Thoracic aorta (tissue), 2 donors: Measurements from ENCODE around the gene RBMS1. TPM values are rescaled to one million over a fixed set of nuclear protein-coding genes. Genes with fewer than 3 reads are reported as not detected.

ENCODE experiments used
- ATAC-seq: fragments of 150-250 bp; one replicate; pipeline ENCODE4 v1.8.0; 2017; ENCODE audit warnings: low read depth; ENCODE audit not compliant: insufficient number of reproducible peaks, low FRiP score
- DNase-seq: peaks from one replicate; pipeline ENCODE4 v3.0.0-alpha.2; 2020; ENCODE audit warnings: low spot score
- H3K27ac ChIP-seq, 2 donors: fragments of 200-600 bp; sonication (generic); 1 replicate in 1 of 2; 2 replicates in 1 of 2; pipeline ENCODE4 v1.5.1; 2016; ENCODE audit warnings: mild to moderate bottlenecking in 2 of 2, moderate library complexity in 2 of 2
- H3K27me3 ChIP-seq: fragments of 200-600 bp; sonication (generic); replicated peaks from 2 replicates; pipeline ENCODE4 v1.6.0; 2016; ENCODE audit warnings: mild to moderate bottlenecking; ENCODE audit not compliant: insufficient read depth
- H3K36me3 ChIP-seq: fragments of 200-600 bp; sonication (generic); one replicate; pipeline ENCODE4 v1.5.1; 2016
- H3K4me1 ChIP-seq, 2 donors: fragments of 200-600 bp; sonication (generic); 1 replicate in 1 of 2; 2 replicates in 1 of 2; pipeline versions ENCODE4 v1.5.1 to v1.6.0; 2016; ENCODE audit warnings: low read depth in 2 of 2, mild to moderate bottlenecking in 1 of 2; ENCODE audit not compliant: control insufficient read depth in 1 of 2
- H3K4me3 ChIP-seq: fragments of 200-600 bp; sonication (generic); 2 replicates; pipeline ENCODE4 v1.5.1; 2016; ENCODE audit warnings: mild to moderate bottlenecking
- H3K9me3 ChIP-seq: fragments of 200-600 bp; sonication (generic); 2 replicates; pipeline ENCODE4 v1.5.1; 2016
- total RNA-seq, 2 donors: library from RNA; depleted of rRNA; stranded (reverse); fragments of >200 nt; gene quantifications; one replicate each; pipeline versions ENCODE4 v1.1.0 to v1.2.3, GENCODE V29; 2016
- TF ChIP-seq, protein P1 (sequence below): fragments of 200-600 bp; sonication (generic); IDR thresholded peaks from one replicate; pipeline ENCODE4 v1.5.1; 2019; ENCODE audit warnings: antibody characterized with exemption

The RBMS1 gene
- total RNA-seq, 2 donors from 2014 or later, result 98.7 to 179 TPM

DNA sequence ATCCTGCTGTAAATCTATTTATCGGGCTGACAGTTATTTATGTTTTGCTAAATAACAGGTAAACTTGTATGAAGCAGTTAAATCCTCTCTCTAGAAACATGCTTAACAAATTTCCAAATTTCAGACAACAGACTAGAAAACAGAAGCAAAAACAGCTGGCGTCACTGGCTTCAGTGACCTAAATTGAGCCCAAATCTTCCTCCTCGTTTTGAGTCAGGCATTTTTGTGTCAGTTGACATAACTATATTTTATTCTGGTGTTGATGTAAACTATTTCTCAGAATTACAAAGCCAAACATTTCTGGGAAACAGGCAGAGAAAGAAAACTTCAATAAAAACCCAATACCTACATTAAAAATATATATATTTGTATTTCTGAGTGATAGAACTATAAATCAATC lies 21.7 kb downstream of the RBMS1 start:
- Histone ChIP-seq H3K4me3 (no peak overlapping the region), H3K4me1 (peaks cover 22 to 52% of the 10 kb centered on the region in 2 donors), H3K9me3 (no peaks in the 10 kb centered on the region), H3K27me3 (no peaks in the 10 kb centered on the region), H3K36me3 (no peaks in the 10 kb centered on the region), H3K27ac (no peak overlapping the region)
- ATAC-seq, result no peak
- no peak for DNase-seq
- TF ChIP-seq, protein P1, sequence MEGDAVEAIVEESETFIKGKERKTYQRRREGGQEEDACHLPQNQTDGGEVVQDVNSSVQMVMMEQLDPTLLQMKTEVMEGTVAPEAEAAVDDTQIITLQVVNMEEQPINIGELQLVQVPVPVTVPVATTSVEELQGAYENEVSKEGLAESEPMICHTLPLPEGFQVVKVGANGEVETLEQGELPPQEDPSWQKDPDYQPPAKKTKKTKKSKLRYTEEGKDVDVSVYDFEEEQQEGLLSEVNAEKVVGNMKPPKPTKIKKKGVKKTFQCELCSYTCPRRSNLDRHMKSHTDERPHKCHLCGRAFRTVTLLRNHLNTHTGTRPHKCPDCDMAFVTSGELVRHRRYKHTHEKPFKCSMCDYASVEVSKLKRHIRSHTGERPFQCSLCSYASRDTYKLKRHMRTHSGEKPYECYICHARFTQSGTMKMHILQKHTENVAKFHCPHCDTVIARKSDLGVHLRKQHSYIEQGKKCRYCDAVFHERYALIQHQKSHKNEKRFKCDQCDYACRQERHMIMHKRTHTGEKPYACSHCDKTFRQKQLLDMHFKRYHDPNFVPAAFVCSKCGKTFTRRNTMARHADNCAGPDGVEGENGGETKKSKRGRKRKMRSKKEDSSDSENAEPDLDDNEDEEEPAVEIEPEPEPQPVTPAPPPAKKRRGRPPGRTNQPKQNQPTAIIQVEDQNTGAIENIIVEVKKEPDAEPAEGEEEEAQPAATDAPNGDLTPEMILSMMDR, result no peak

DNA sequence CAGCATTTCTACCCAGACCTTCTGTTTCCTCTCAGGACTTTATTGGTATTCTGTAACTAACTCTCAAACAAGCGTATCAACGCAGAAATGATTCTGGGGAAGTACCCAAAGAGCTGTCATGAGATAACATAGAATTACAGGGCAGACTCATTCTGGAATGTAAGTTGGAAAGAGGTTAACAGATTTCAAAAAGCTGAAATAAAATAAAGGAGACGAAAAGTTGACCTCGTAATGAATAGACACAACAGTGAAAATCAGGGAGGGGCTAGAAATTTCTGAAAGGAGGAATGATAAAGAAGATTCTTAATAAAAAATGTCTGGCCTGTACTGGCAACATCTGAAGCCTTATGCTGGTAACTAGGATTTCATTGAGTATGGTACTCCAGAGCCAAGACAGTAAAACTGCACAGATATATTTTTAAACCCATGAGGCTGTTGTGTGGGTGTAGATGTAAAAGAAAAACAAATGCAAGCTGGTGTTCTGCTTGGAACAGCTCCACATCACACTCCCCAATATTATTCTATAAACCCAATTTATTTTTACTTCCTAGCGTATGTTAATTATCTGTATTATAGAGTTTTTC lies 23.9 kb downstream of the RBMS1 start:
- no peak for DNase-seq
- no peak for ATAC-seq
- Histone ChIP-seq H3K36me3 (no peaks in the 10 kb centered on the region), H3K27me3 (no peaks in the 10 kb centered on the region), H3K9me3 (no peaks in the 10 kb centered on the region), H3K4me1 (peaks cover 25 to 53% of the 10 kb centered on the region in 2 donors), H3K27ac (no peak overlapping the region), H3K4me3 (no peak overlapping the region)
- TF ChIP-seq, protein P1, result no peak

DNA sequence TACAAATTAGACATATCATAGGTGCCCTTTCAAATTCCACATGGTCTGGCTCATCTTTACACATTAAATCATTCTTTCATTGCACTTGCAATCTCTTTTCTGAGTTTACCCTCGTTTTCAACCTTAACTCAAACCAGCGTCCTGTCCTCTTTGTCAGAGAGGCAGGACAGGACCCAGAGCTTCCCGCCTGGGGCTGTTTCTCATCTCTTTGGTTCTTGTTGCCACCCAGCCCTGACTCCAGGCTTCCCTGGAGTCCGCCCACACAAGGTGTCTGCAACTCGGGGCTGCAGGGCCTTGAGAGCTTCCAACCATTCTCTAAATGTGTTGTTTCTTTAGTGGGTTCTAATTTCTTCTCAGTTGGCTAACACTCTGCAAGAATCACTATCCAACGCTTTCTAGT lies 24.4 kb downstream of the RBMS1 start:
- TF ChIP-seq, protein P1, result no peak
- H3K36me3 ChIP-seq, result no peaks in the 10 kb centered on the region
- H3K9me3 ChIP-seq, result no peaks in the 10 kb centered on the region
- H3K4me3 ChIP-seq, result no peak overlapping the region
- no peak for DNase-seq
- H3K27me3 ChIP-seq, result no peaks in the 10 kb centered on the region
- no peak overlapping the region for H3K27ac ChIP-seq
- peaks cover 21 to 51% of the 10 kb centered on the region in 2 donors for H3K4me1 ChIP-seq
- no peak for ATAC-seq

DNA sequence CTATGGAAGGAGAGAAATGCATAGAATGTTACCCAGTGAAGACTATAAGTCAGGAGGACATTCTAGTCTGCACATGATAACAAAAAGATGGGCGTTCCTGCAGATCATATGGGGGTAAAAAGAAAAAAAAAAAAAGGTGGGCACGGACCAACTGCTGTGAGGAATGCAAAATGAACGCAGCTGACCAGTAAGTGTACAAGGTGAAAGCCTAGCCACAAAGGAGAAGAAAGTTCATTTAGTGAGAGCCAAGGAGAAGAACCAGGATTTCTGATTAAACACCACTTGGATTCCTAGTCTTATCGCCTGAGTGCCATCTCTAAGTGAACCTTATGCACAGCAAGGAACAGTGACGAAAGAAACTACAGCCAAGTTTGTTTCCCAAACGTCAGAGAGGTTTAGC lies 26.5 kb downstream of the RBMS1 start:
- Histone ChIP-seq H3K4me3 (no peak overlapping the region), H3K27me3 (no peaks in the 10 kb centered on the region), H3K27ac (no peak overlapping the region), H3K36me3 (no peaks in the 10 kb centered on the region), H3K4me1 (peaks cover 7 to 31% of the 10 kb centered on the region in 2 donors), H3K9me3 (no peaks in the 10 kb centered on the region)
- ATAC-seq (no peak), DNase-seq (no peak)
- TF ChIP-seq, protein P1, result no peak

DNA sequence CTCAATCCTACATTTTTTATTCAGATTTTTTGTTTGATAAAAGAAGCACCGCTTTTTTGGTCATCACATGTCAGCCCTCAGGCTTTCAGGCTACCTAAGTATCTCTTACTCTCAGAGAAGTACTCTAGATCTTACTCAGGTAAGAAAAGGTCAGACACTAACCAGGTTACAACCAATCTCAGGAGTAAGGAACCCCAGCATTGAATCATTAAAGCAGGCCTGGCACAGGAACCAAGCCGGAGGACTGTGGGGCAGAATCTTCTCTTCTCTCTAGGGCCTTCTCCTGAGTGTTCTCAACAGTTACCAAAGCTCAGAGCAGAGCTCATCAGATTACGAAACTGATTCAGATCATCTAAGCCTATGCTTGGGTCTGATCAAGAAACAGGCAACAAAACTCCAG lies 28.2 kb downstream of the RBMS1 start:
- H3K4me1 ChIP-seq, result peaks cover 3 to 19% of the 10 kb centered on the region in 2 donors
- DNase-seq (no peak), ATAC-seq (no peak)
- H3K36me3 ChIP-seq, result no peaks in the 10 kb centered on the region
- no peaks in the 10 kb centered on the region for H3K9me3 ChIP-seq
- H3K27ac ChIP-seq, result no peak overlapping the region
- H3K4me3 ChIP-seq, result no peak overlapping the region
- H3K27me3 ChIP-seq, result no peaks in the 10 kb centered on the region
- TF ChIP-seq, protein P1, result no peak
